HG03342 (cell line): ENCODE measurements around the gene TMEM232.
"Not testable (repeated sequence)": the region's sequence is repeated elsewhere in the genome, so short reads cannot be mapped to it uniquely, and the experiment has no call there.

Experiments
- ATAC-seq: cut with Tn5 transposase; IDR thresholded peaks from one replicate; pipeline ENCODE4 v1.9.1; 2021; ENCODE audit warnings: mild to moderate bottlenecking, moderate library complexity; ENCODE audit not compliant: unreplicated experiment

TMEM232 gene

GRCh38 chr5:110726249-110727024 is at the start of gene TMEM232:
TSS of gene TMEM232 (minus strand) at chr5:110726671. CDS start at chr5:110667352, 59,319 bp downstream.
- ATAC-seq: peak; percentile 100

- no peak for ATAC-seq
Measured at GRCh38 chr5:110770286-110770685, 43.8 kb upstream of the TMEM232 start.

GRCh38 chr5:110769000-110769681 is 42.7 kb upstream of the TMEM232 start:
- ATAC-seq: no peak

DNA sequence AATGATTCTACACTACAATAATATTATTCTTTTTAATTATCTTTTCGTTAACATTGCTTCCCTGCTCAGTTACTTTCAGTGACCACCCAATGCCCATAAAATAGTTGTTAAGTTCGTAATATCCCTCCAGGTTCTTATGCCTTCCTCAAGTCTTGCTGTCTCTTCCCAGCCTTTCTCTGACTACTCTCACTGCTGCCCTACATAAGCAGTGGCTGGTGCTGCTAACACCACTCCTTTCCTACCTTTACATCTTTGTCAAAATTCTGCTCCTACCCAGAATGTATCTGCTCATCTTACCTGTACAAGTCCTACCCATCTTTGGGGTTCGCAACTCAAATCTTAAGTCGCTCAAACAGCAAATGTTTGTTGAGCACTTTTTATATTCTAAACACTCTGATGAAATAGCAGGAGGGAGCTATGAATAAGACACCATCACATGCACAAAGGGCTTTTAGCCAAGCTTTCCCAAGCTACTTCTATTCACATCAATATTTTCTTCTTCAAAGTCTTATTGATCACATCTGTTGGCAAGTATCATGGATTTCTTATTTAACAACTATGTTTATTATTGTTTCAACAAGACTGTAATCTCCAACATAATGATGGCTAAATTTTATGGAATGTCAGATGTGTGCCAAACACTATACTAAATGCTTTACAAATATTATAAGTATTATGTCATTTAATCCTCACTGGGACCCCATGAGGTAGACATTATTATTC is 41.8 kb upstream of the TMEM232 start:
- no peak for ATAC-seq

GRCh38 chr5:110760158-110760557 is 33.7 kb upstream of the TMEM232 start:
- ATAC-seq: no peak

- no peak for ATAC-seq
Measured at GRCh38 chr5:110757118-110757729, 30.8 kb upstream of the TMEM232 start.

DNA sequence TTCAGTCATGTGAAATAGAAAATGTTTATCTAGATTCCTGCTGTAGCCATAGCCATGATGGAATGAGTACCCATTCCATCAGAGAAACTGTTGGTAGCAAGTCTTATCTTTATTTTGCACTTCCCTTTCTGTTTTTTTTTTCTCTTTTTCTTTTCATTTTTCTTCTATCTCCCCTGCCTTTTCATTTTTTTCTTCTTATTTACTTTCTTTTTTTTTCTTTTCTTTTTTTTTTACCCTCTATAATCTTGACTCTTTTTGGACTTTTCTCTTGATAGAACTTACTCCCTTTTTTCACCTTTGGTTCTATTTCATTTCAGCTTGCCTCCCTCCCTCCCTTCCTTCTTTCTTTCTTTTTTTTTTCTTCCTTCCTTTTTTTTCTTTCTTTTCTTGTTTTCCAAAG is 27.7 kb upstream of the TMEM232 start:
- ATAC-seq: no peak

GRCh38 chr5:110753600-110753999 is 27.1 kb upstream of the TMEM232 start:
- no peak for ATAC-seq

DNA sequence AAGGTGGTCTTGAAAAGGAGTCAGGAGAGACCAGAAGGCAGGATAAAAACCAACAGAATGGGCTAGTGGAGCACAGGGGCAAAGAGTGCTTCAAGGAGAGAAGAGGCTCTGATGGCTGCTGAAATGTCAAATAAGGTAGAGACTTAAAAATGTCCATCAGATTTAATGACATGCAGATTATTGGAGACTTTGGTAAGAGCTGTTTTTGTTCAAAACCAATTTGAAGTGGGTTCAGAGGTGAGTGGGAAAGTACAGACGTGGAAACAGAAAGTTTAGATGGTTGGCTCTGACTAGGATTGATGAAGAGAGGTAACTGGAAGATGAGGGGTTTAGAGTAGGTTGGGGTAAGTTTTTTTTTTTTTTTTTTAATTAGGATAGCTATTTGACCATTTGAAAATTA is 26.5 kb upstream of the TMEM232 start:
- peak; percentile 18 for ATAC-seq

DNA sequence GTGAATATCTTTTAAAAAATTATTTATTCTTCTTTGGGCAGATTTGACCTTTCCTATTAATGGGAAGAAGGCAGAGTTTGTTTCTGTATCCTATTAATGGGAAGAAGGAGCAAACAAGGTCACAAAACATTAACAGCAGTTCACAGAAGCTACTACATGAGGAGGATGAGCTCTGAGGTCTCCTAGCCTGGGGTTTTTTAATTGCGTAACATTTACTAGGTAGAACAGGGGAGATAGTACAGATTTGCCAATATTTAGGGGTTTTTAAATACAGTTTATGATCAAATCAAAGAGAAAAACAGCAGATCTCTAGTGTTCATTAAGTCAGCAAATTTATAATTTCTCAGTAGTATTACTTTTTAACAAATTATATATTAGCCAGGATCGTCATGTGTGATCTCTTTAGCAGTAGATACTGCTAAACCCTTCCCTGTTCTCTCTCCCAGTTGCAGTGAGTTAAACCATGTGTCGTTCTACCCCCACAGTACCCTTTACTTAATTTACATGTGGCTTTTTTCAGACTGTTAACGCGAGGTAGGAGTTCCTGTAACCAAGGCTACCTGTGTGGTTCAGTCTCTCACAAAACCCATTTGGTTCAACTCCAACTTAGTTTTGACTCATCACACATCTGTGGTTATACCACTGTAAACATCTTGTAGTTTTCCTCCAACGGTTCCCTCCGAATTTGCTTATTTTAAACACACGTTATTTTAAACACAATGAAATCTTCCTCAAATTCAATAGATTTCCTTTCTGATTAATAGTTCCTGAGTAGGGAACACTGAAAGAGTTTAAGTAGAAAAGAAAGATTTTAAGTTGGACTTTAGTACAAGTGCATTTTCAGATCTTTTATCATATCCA is 25.7 kb upstream of the TMEM232 start:
- peak; percentile 98 for ATAC-seq

DNA sequence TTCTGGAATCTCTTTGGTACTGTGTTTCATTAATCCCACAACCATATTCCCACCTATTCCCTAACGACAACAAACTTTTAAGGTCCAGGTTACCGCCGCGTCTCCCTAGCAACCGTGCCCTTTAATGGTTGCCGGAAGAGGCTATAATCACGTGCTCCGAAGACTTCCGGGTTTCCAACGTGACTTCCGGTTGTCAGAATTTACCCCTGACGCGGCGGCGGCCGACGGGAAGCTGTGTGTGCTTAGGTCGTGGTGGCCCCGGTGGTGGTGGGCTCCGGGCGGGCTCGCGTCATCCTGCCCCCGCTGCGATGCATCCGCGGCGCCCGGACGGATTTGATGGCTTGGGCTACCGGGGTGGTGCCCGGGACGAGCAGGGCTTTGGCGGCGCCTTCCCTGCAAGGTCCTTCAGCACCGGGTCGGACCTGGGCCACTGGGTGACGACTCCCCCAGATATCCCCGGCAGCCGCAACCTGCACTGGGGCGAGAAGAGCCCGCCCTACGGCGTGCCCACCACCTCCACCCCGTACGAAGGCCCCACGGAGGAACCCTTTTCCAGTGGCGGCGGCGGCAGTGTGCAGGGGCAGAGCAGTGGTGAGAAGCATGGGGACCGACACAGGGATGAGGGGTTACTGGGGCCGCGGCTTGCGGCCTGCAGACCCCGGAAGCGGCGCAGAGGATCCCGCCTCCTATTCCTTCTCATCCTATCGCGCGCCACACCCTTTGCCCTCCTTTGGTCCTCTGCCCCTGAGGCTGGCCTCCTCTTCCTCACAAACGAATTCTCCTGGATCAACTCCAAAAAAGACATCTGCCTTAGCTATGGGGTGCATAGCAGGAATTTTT is 12.6 kb upstream of the TMEM232 start, which contains the start of gene SLC25A46:
Gene SLC25A46, plus strand, starts transcription at position 196 of the 840 bp plus-strand sequence. Its CDS starts 113 bp downstream, at position 309.
- peak; percentile 96 for ATAC-seq

DNA sequence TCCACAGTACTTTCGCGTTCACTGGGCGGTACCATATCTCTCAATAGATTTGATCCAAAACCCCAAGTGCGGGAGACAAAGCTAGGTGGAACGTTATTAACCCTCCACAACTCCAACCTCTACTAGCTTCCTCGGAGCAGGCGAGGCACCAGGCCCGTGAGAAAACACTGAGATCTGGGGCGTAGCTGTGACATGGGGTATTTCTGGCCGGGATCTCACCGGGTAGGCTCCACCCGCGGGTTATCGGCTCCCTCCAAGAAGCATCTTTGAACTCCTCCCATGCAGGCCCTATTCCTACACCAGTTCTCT is 12.0 kb upstream of the TMEM232 start:
- ATAC-seq: peak; percentile 70

- no peak for ATAC-seq
Measured at GRCh38 chr5:110736753-110737152, 10.3 kb upstream of the TMEM232 start.

DNA sequence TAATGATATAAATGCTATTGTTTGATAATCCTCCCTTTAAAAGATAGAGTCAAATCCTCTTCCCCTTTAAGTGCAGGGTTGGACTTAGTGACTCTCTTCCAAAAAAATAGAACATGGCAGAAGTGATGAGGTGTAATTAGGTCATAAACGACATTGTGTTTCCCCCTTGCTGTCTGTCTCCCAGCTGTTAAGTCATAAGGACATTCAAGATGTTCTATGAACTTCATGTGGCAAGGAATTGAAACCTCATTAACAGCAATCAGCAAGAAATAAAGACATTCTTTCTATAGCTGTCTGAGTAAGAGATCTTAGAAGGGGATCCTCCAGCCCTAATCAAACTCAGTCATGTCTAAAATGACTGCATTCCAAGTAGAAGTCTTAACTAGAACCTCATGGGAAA is 9.1 kb upstream of the TMEM232 start:
- no peak for ATAC-seq

DNA sequence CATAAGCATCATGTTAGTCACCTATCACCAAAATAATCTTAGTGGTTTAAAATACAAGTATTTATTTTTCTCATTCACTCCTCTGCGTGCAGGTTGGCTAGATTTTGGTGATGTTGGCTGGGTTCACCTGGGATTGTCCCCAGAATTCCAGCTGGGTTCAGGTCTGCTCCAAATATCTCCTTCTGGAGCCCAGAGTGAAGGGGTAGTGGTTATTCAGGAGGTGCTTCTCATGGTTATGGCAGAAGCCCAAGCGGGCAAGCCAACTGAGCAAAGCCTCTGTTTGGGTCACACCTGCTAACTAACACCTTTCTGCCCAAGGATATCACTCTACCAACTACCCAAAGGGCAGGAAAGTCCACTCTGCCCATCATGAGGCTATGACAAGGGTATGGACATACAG is 7.6 kb upstream of the TMEM232 start:
- no peak for ATAC-seq

GRCh38 chr5:110731499-110731898 is 5.0 kb upstream of the TMEM232 start:
- ATAC-seq: not testable (repeated sequence)

DNA sequence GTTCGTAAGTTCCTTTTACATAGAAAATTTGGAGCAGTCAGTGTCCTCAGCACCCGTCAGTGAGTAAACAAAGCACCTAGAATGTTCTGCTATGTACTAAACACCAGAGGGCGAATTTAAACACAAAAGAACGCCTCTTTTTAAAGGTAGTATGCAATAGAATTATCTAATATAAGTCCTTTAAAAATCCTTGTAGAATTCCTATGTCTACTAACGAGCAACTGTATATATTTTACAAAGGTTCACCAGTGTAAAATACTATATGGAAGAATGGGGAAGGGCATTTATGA is 499 bp upstream of the TMEM232 start:
- peak; percentile 53 for ATAC-seq

DNA sequence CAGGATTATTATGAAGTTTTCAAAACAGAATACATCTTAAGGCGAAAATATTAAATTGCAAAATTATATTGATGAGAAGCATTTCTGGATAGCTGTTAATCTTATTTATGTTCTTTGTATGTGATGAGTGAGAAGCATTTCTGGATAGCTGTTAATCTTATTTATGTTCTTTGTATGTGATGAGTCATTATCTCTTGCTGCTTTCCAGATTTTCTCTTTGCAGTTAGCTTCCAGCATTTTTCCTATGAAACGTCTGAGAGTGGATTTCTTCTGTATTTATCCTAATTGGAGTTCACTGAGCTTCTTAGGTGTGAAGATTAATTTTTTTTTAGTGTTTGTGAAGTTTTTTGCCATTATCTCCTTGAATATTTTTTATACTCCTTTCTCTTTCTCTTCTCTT is 8.2 kb downstream of the TMEM232 start:
- ATAC-seq: no peak
